ENCODE results near the gene KDM2B.

The KDM2B gene

DNA sequence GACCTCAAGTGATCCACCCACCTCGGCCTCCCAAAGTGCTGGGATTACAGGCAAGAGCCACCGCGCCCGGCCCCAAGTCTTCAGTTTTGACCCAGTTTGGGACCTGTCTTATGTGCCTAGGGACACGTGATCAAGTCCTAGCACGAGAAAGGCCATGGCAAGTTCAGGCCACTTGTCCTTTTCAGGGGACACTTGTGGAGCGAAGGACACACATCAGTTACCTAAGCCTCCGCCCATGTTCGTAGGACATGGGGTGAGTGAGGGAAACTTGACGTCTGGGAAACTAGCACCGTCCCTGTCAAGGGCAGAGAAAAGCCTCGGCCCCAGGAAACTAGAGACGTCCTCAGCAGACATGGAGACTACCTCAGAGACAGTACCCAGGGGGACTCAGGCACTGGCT lies 60.7 kb downstream of the KDM2B start:
- no peak overlapping the region for H3K4me3 Mint-ChIP-seq
- peaks cover 14% of the 10 kb centered on the region for H3K36me3 Mint-ChIP-seq (ENCODE audit: low read depth)
- peaks cover 3% of the 10 kb centered on the region for H3K4me1 Mint-ChIP-seq (ENCODE audit: low read depth)
- no peak overlapping the region for H3K27ac Mint-ChIP-seq
- no peaks in the 10 kb centered on the region for H3K27me3 Mint-ChIP-seq (ENCODE audit: low read depth)
- H3K9me3 Mint-ChIP-seq = no peaks in the 10 kb centered on the region
- no peak for DNase-seq (ENCODE audit: low spot score)

GRCh38 chr12:121519227-121519626 lies 61.6 kb downstream of the KDM2B start:
- no peaks in the 10 kb centered on the region for H3K27me3 Mint-ChIP-seq (ENCODE audit: low read depth)
- no peaks in the 10 kb centered on the region for H3K9me3 Mint-ChIP-seq
- H3K36me3 Mint-ChIP-seq (ENCODE audit: low read depth) = peaks cover 14% of the 10 kb centered on the region
- no peak for DNase-seq (ENCODE audit: low spot score)
- no peak overlapping the region for H3K27ac Mint-ChIP-seq
- peaks cover 3% of the 10 kb centered on the region for H3K4me1 Mint-ChIP-seq (ENCODE audit: low read depth)
- no peak overlapping the region for H3K4me3 Mint-ChIP-seq

- Mint-ChIP-seq H3K27me3 (ENCODE audit: low read depth) (no peaks in the 10 kb centered on the region), H3K4me3 (no peak overlapping the region), H3K4me1 (ENCODE audit: low read depth) (peaks cover 4% of the 10 kb centered on the region), H3K9me3 (no peaks in the 10 kb centered on the region), H3K36me3 (ENCODE audit: low read depth) (peaks cover 11% of the 10 kb centered on the region), H3K27ac (no peak overlapping the region)
- no peak for DNase-seq (ENCODE audit: low spot score)
These were observed 62.2 kb downstream of the KDM2B start for GRCh38 chr12:121518656-121519055.

DNA sequence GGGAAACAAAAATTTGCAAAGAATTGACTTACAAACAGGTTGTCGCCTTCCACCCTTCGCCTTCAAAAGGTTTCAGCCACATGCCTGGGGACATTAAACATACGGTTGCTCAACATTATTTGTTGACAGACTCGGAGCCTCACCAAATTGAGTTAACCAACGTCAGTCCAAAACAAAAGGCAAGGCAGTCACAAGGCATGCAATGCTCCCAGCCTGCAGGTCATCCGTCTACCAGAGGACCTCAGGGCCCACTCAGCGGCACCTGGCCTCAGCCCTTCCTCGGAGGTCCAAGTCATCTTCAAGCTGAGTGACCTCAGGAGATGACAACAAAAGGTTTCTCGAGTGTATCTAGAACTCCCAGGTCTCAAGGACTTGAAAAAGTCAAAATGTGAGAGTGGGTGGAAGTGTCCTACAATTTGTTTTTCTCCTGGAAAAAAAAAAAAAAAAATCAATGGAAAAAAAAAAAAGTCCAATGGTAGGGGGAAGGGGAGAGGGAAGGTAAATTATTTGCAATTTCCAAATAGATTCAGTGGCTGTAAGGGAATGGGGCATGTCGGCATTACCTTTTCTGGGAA lies 64.3 kb downstream of the KDM2B start:
- H3K4me3 Mint-ChIP-seq = no peak overlapping the region
- DNase-seq (ENCODE audit: low spot score) = no peak
- no peak overlapping the region for H3K27ac Mint-ChIP-seq
- no peaks in the 10 kb centered on the region for H3K9me3 Mint-ChIP-seq
- peaks cover 4% of the 10 kb centered on the region for H3K4me1 Mint-ChIP-seq (ENCODE audit: low read depth)
- no peaks in the 10 kb centered on the region for H3K27me3 Mint-ChIP-seq (ENCODE audit: low read depth)
- peaks cover 14% of the 10 kb centered on the region for H3K36me3 Mint-ChIP-seq (ENCODE audit: low read depth)

GRCh38 chr12:121515615-121516014 lies 65.2 kb downstream of the KDM2B start:
- peaks cover 14% of the 10 kb centered on the region for H3K36me3 Mint-ChIP-seq (ENCODE audit: low read depth)

DNA sequence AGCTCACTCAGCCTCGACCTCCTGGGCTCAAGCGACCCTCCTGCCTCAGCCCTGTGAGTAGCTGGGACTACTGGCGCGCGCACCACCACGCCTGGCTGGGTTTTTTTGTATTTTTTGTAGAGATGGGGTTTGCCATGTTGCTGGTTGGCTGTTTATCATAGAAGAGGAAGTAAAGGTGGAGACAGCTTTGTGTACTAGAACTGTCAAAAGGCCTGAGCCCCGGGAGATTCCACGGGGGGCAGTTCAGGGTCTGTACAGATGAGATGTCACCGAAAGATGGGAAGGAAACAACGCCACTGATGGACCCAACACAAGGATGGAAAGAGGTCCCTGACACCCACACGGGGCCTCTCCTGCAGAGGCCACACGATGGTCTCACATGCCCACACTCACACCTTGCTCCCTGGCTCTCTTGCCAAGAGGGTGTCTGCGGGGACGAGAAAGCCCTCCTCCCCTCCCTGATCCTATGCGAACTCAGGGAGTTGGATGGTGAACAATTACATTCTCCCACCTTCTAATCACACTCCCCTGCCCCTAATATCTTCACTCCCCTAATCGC lies 66.6 kb downstream of the KDM2B start:
- Mint-ChIP-seq H3K36me3 (ENCODE audit: low read depth) (peaks cover 17% of the 10 kb centered on the region), H3K4me1 (ENCODE audit: low read depth) (peaks cover 4% of the 10 kb centered on the region), H3K9me3 (no peaks in the 10 kb centered on the region), H3K27ac (peak overlapping the region; percentile 41), H3K4me3 (no peak overlapping the region), H3K27me3 (ENCODE audit: low read depth) (no peaks in the 10 kb centered on the region)
- no peak for DNase-seq (ENCODE audit: low spot score)

More at GRCh38 chr12:121515615-121516014, 65.2 kb downstream of the KDM2B start:
- DNase-seq (ENCODE audit: low spot score) = no peak
- no peak overlapping the region for H3K4me3 Mint-ChIP-seq
- H3K27me3 Mint-ChIP-seq (ENCODE audit: low read depth) = no peaks in the 10 kb centered on the region
- no peak overlapping the region for H3K27ac Mint-ChIP-seq
- H3K4me1 Mint-ChIP-seq (ENCODE audit: low read depth) = peaks cover 4% of the 10 kb centered on the region
- H3K9me3 Mint-ChIP-seq = no peaks in the 10 kb centered on the region

DNA sequence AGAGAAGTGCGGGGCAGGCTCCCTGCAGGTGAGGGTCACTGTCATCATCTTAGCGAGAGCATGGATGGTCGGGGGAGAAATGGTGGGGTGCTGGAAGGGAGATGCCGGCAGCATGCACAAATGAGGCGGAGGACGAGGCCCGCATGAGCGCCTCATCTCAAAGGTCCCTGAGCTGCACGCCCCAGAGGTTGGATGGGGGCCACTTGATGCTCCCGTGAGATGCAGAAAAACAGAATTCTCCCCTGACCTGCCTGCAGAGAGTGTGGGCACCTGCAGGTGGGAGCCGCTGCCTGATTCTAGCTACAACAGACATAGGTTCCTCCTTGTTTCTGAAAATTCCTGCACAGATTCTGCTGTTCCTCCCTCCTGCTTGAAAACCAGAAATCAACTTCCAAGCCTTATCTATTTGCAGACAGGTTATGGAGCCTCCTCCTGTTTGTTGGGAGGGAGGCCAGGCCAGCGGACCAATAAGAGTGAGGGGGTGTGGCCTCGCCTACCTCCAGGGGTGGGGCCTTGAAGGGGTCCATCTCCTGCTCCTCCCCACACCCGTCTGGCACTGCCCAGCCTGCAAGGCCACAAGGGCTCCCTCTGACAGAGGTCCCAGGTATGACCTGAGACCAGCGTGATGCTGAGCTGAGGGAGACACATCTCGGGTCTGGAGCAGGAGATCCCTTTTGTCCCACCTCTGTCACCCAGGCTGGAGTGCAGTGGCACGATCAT lies 67.2 kb downstream of the KDM2B start:
- peaks cover 12% of the 10 kb centered on the region for H3K36me3 Mint-ChIP-seq (ENCODE audit: low read depth)
- H3K27me3 Mint-ChIP-seq (ENCODE audit: low read depth) = no peaks in the 10 kb centered on the region
- DNase-seq (ENCODE audit: low spot score) = no peak
- H3K27ac Mint-ChIP-seq = peak overlapping the region; percentile 41
- peaks cover 4% of the 10 kb centered on the region for H3K4me1 Mint-ChIP-seq (ENCODE audit: low read depth)
- H3K9me3 Mint-ChIP-seq = no peaks in the 10 kb centered on the region
- no peak overlapping the region for H3K4me3 Mint-ChIP-seq

DNA sequence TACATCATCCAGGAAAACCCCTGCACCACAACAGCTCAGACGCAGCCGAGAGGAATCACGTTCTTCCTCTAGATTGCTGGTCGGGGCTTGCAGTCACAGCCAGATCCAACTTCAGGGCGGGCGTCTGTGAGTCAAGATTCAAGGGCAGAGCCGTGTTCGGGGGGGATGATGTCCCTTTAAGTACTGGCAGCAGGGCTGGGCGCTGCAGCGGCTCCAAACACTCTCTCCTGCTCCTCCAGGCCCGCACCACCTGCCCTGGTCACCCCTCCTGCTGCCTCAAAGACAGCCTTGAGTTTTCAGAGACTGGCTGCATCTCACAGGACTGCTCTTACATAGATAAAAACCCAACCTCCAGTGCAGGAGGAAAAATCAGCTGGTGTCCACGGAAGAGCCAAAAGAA lies 68.3 kb downstream of the KDM2B start:
- peaks cover 12% of the 10 kb centered on the region for H3K36me3 Mint-ChIP-seq (ENCODE audit: low read depth)

GRCh38 chr12:121511916-121512315 lies 68.9 kb downstream of the KDM2B start:
- Mint-ChIP-seq H3K27me3 (ENCODE audit: low read depth) (no peaks in the 10 kb centered on the region), H3K27ac (no peak overlapping the region), H3K36me3 (ENCODE audit: low read depth) (peaks cover 12% of the 10 kb centered on the region), H3K9me3 (no peaks in the 10 kb centered on the region), H3K4me3 (no peak overlapping the region), H3K4me1 (ENCODE audit: low read depth) (peaks cover 4% of the 10 kb centered on the region)
- no peak for DNase-seq (ENCODE audit: low spot score)

More for the DNA sequence above, 68.3 kb downstream of the KDM2B start:
- Mint-ChIP-seq H3K4me3 (no peak overlapping the region), H3K27ac (no peak overlapping the region), H3K9me3 (no peaks in the 10 kb centered on the region), H3K27me3 (ENCODE audit: low read depth) (no peaks in the 10 kb centered on the region), H3K4me1 (ENCODE audit: low read depth) (peaks cover 4% of the 10 kb centered on the region)
- DNase-seq (ENCODE audit: low spot score) = no peak

DNA sequence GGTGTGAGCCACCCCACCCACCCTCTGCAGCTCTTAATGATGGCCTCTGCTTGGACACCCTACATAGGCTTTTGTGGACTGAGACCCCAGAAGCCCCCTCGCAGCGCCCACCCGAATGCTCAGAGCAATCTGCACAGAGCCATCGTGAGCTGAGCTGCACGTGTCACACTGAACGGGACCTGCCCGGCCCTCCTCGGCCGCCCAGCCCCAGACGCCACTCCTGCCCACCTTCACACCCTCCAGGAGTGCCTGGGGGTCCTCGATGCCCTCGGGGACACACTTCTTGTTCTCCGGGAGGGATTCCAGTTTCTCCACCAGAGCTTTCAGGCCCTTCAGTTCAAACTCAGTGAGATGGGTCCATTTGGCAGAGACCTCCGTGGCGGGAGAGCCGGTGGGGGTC lies 71.5 kb downstream of the KDM2B start:
- Mint-ChIP-seq H3K27me3 (ENCODE audit: low read depth) (no peaks in the 10 kb centered on the region), H3K36me3 (ENCODE audit: low read depth) (peaks cover 7% of the 10 kb centered on the region), H3K27ac (no peak overlapping the region)

DNA sequence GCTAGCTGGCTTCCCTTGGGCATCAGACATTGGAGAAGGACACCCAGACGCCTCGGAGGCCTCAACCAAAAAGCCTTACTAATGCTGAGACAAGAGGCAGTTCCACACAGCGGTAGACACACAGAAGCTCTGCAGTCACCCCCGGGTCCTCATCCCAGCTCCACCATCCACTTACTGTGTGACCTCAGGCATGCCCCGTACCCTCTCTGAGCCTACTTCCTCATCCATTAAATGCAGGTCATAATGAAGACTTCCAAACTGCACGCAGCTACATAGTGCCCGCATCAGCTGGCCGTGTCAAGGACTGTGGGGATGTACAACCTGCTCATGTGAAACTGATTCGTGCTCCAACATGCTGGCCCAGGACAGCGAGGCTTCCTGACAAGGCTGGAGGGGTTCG lies 72.3 kb downstream of the KDM2B start:
- no peaks in the 10 kb centered on the region for H3K9me3 Mint-ChIP-seq
- H3K27ac Mint-ChIP-seq = no peak overlapping the region
- no peaks in the 10 kb centered on the region for H3K27me3 Mint-ChIP-seq (ENCODE audit: low read depth)
- H3K4me1 Mint-ChIP-seq (ENCODE audit: low read depth) = no peaks in the 10 kb centered on the region
- no peak overlapping the region for H3K4me3 Mint-ChIP-seq
- peaks cover 8% of the 10 kb centered on the region for H3K36me3 Mint-ChIP-seq (ENCODE audit: low read depth)
- DNase-seq (ENCODE audit: low spot score) = no peak

More for the DNA sequence above, 71.5 kb downstream of the KDM2B start:
- Mint-ChIP-seq H3K9me3 (no peaks in the 10 kb centered on the region), H3K4me3 (no peak overlapping the region), H3K4me1 (ENCODE audit: low read depth) (peaks cover 4% of the 10 kb centered on the region)
- no peak for DNase-seq (ENCODE audit: low spot score)

- peaks cover 5% of the 10 kb centered on the region for H3K36me3 Mint-ChIP-seq (ENCODE audit: low read depth)
- no peaks in the 10 kb centered on the region for H3K4me1 Mint-ChIP-seq (ENCODE audit: low read depth)
- no peak overlapping the region for H3K27ac Mint-ChIP-seq
- DNase-seq (ENCODE audit: low spot score) = no peak
- no peak overlapping the region for H3K4me3 Mint-ChIP-seq
- no peaks in the 10 kb centered on the region for H3K27me3 Mint-ChIP-seq (ENCODE audit: low read depth)
- H3K9me3 Mint-ChIP-seq = no peaks in the 10 kb centered on the region
These were observed 72.8 kb downstream of the KDM2B start for GRCh38 chr12:121507984-121508383.

- H3K27ac Mint-ChIP-seq = no peak overlapping the region
- no peak for DNase-seq (ENCODE audit: low spot score)
- no peaks in the 10 kb centered on the region for H3K9me3 Mint-ChIP-seq
- peaks cover 5% of the 10 kb centered on the region for H3K36me3 Mint-ChIP-seq (ENCODE audit: low read depth)
- no peak overlapping the region for H3K4me3 Mint-ChIP-seq
- no peaks in the 10 kb centered on the region for H3K27me3 Mint-ChIP-seq (ENCODE audit: low read depth)
- no peaks in the 10 kb centered on the region for H3K4me1 Mint-ChIP-seq (ENCODE audit: low read depth)
These were observed 73.6 kb downstream of the KDM2B start for GRCh38 chr12:121507245-121507644.

GRCh38 chr12:121505513-121505912 lies 75.3 kb downstream of the KDM2B start:
- Mint-ChIP-seq H3K4me3 (no peak overlapping the region), H3K4me1 (ENCODE audit: low read depth) (no peaks in the 10 kb centered on the region), H3K36me3 (ENCODE audit: low read depth) (peaks cover 5% of the 10 kb centered on the region), H3K27me3 (ENCODE audit: low read depth) (no peaks in the 10 kb centered on the region), H3K9me3 (no peaks in the 10 kb centered on the region), H3K27ac (no peak overlapping the region)
- DNase-seq (ENCODE audit: low spot score) = no peak

All from T-helper 2 cell treated with Interferon-gamma antibody and Interleukin-4, amounts not matched to agents 5 μg/mL and 100 μg/mL, for 36 hours (primary cell).